Peyer's patch (tissue), 4 donors: ENCODE results near the gene LHFPL5. TPM values are rescaled to one million over a fixed set of nuclear protein-coding genes. Genes with fewer than 3 reads are reported as not detected.

Experiments
- DNase-seq, 3 donors: peaks; one replicate each; pipeline ENCODE4 v3.0.0-alpha.2; 2017 to 2019
- H3K27ac ChIP-seq, 4 donors: fragments of 200-600 bp; sonication (generic); one replicate each; pipeline ENCODE4 v1.5.1; 2016 to 2019
- H3K27me3 ChIP-seq, 2 donors: fragments of 200-600 bp; sonication (generic); one replicate each; pipeline ENCODE4 v1.5.1; 2019
- H3K36me3 ChIP-seq, 3 donors: fragments of 200-600 bp; sonication (generic); one replicate each; pipeline ENCODE4 v1.5.1; 2016 to 2019
- H3K4me1 ChIP-seq, 4 donors: fragments of 200-600 bp; sonication (generic); one replicate each; pipeline ENCODE4 v1.5.1; 2016 to 2019
- H3K4me3 ChIP-seq, 4 donors: fragments of 200-600 bp; sonication (generic); 1 replicate in 3 of 4; 2 replicates in 1 of 4; pipeline ENCODE4 v1.5.1; 2016 to 2019; ENCODE audit warnings: mild to moderate bottlenecking in 1 of 4
- H3K9me3 ChIP-seq, 4 donors: fragments of 200-600 bp; sonication (generic); one replicate each; pipeline ENCODE4 v1.5.1; 2016 to 2019; ENCODE audit warnings: mild to moderate bottlenecking in 1 of 4
- CTCF ChIP-seq, 6 experiments: fragments of 450-650 bp in 4 of 6; fragments of 200-600 bp in 2 of 6; sonication (generic) in 1 of 6; IDR thresholded peaks; one replicate each; pipeline ENCODE4 v1.5.1; 2017 to 2019; ENCODE audit warnings: antibody characterized with exemption in 6 of 6, mild to moderate bottlenecking in 3 of 6, moderate library complexity in 1 of 6
- POLR2A ChIP-seq, 2 donors: fragments of 450-650 bp; IDR thresholded peaks; one replicate each; pipeline ENCODE4 v1.5.1; 2017; ENCODE audit warnings: antibody characterized with exemption in 2 of 2, mild to moderate bottlenecking in 2 of 2, moderate library complexity in 2 of 2
- total RNA-seq, 4 donors: library from RNA; depleted of rRNA; stranded (reverse); fragments of >200 nt; gene quantifications; one replicate each; pipeline ENCODE4 v1.1.0, GENCODE V29; 2016

Gene LHFPL5
- total RNA-seq, 4 donors from 2014 or later, result not detected

GRCh38 chr6:35859367-35859766, 54.2 kb downstream of the LHFPL5 start:
- H3K27ac ChIP-seq, result no peak overlapping the region
- peaks cover 0 to 59% (median 0%) of the 10 kb centered on the region in 3 donors for H3K36me3 ChIP-seq
- H3K27me3 ChIP-seq, result no peaks in the 10 kb centered on the region
- no peaks in the 10 kb centered on the region for H3K4me1 ChIP-seq
- TF ChIP-seq POLR2A (IDR thresholded peaks at IDR 0.05), result no peak
- no peak for TF ChIP-seq CTCF (IDR thresholded peaks at IDR 0.05)
- H3K9me3 ChIP-seq, result no peaks in the 10 kb centered on the region
- no peak for DNase-seq
- no peak overlapping the region for H3K4me3 ChIP-seq

Other genes starting within 250 kb of the LHFPL5 start
- 100 to 1,000 TPM; 247 to 296 (median 275) TPM for gene FKBP5, start 116.4 kb upstream of the LHFPL5 start, total RNA-seq
- 1 to 10 TPM in 2 of 4 donors, not detected in 2; 1.3 to 2.7 TPM for gene ARMC12, start 68.3 kb upstream of the LHFPL5 start, total RNA-seq
- not detected for gene CLPSL2, start 28.8 kb upstream of the LHFPL5 start, total RNA-seq
- not detected for gene CLPSL1, start 24.3 kb upstream of the LHFPL5 start, total RNA-seq
- not detected for gene CLPS, start 8.0 kb upstream of the LHFPL5 start, total RNA-seq
- gene SRPK1, start 115.7 kb downstream of the LHFPL5 start, total RNA-seq, result 100 to 1,000 TPM in 2 of 4 donors, 10 to 100 TPM in 2; 72.4 to 137 (median 112) TPM
- gene SLC26A8, start 219.3 kb downstream of the LHFPL5 start, total RNA-seq, result 1 to 10 TPM in 1 of 4 donors, not detected in 3; 1.7 TPM
- 100 to 1,000 TPM in 2 of 4 donors, 10 to 100 TPM in 2; 64.4 to 109 (median 97.4) TPM for gene MAPK14, start 222.5 kb downstream of the LHFPL5 start, total RNA-seq